Gastrocnemius medialis (tissue), 4 donors: ENCODE results near the gene PLD5. TPM values are rescaled to one million over a fixed set of nuclear protein-coding genes. Genes with fewer than 3 reads are reported as not detected.
"Not testable (repeated sequence)": the region's sequence is repeated elsewhere in the genome, so short reads cannot be mapped to it uniquely, and the experiment has no call there.

Experiments used
- ATAC-seq, 2 donors: fragments of 150-250 bp; one replicate each; pipeline ENCODE4 v1.9.1; 2016
- DNase-seq, 2 donors: peaks; one replicate each; pipeline ENCODE4 v3.0.0-alpha.2; 2019
- H3K27ac ChIP-seq, 4 donors: fragments of 200-600 bp; sonication (generic); 1 replicate in 1 of 4; 2 replicates in 3 of 4; pipeline ENCODE4 v1.5.1; 2016 to 2018; ENCODE audit warnings: mild to moderate bottlenecking in 2 of 4, moderate library complexity in 1 of 4
- H3K27me3 ChIP-seq, 3 donors: fragments of 200-600 bp; sonication (generic) in 2 of 3; 1 replicate in 1 of 3; 2 replicates in 2 of 3; pipeline versions ENCODE4 v1.5.1 to v1.6.0; 2016 to 2019; ENCODE audit warnings: mild to moderate bottlenecking in 1 of 3, moderate library complexity in 1 of 3
- H3K36me3 ChIP-seq, 2 donors: fragments of 200-600 bp; sonication (generic) in 1 of 2; one replicate each; pipeline ENCODE4 v1.5.1; 2017 to 2018
- H3K4me1 ChIP-seq, 2 donors: fragments of 200-600 bp; sonication (generic) in 1 of 2; one replicate each; pipeline ENCODE4 v1.5.1; 2016 to 2017; ENCODE audit warnings: mild to moderate bottlenecking in 2 of 2
- H3K4me3 ChIP-seq, 4 donors: fragments of 200-600 bp; sonication (generic) in 3 of 4; 1 replicate in 1 of 4; 2 replicates in 3 of 4; pipeline ENCODE4 v1.5.1; 2016 to 2019; ENCODE audit warnings: mild to moderate bottlenecking in 2 of 4
- H3K9me3 ChIP-seq, 3 donors: fragments of 200-600 bp; sonication (generic) in 2 of 3; 1 replicate in 1 of 3; 2 replicates in 2 of 3; pipeline ENCODE4 v1.5.1; 2016 to 2019
- CTCF ChIP-seq, 5 experiments: fragments of 450-650 bp in 3 of 5; fragments of 200-600 bp in 2 of 5; sonication (generic) in 2 of 5; IDR thresholded peaks in 4 of 5; conservative IDR thresholded peaks in 1 of 5; 1 replicate in 4 of 5; 2 replicates in 1 of 5; pipeline ENCODE4 v1.5.1; 2016 to 2019; ENCODE audit warnings: antibody characterized with exemption in 5 of 5, mild to moderate bottlenecking in 3 of 5, moderate library complexity in 3 of 5
- POLR2A ChIP-seq, 2 donors: fragments of 450-650 bp; IDR thresholded peaks; one replicate each; pipeline ENCODE4 v1.6.1; 2017; ENCODE audit warnings: antibody characterized with exemption in 2 of 2, mild to moderate bottlenecking in 2 of 2, moderate library complexity in 2 of 2
- in situ Hi-C, 4 donors: fragments of 200-750 bp; cut with MboI; loops; one replicate each; pipeline versions ENCODE4 v1.15.0 to v1.8.0; 2017; ENCODE audit warnings: low sequenced_read_pairs in 4 of 4
- intact Hi-C: fragments of 100-400 bp; cut with DNase I; formaldehyde crosslinking; loops from one replicate; pipeline ENCODE4 v1.15.1; 2023; ENCODE audit warnings: low total_unique reads
- total RNA-seq, 4 donors: library from RNA; depleted of rRNA; stranded (reverse); fragments of >200 nt; gene quantifications; one replicate each; pipeline versions ENCODE4 v1.1.0 to v1.2.3, GENCODE V29; 2016

The PLD5 gene
- total RNA-seq, 4 donors from 2014 or later, result 0.04 TPM; not detected in 3

- H3K27ac ChIP-seq, result no peak overlapping the region
- intact Hi-C loops, result no loop called here
- DNase-seq (no peak), ATAC-seq (no peak)
- no peak overlapping the region for H3K4me3 ChIP-seq
- H3K9me3 ChIP-seq, result no peaks in the 10 kb centered on the region
- TF ChIP-seq CTCF (IDR thresholded peaks at IDR 0.05 in 4 of 5, conservative IDR thresholded peaks at IDR 0.05 in 1 of 5), result no peak
- no peak for TF ChIP-seq POLR2A (IDR thresholded peaks at IDR 0.05)
- H3K27me3 ChIP-seq, result no peaks in the 10 kb centered on the region
- H3K36me3 ChIP-seq, result no peaks in the 10 kb centered on the region
- in situ Hi-C loops, result no loop called here
- no peaks in the 10 kb centered on the region for H3K4me1 ChIP-seq
Measured at GRCh38 chr1:242349636-242350035, 174.9 kb downstream of the PLD5 start.

GRCh38 chr1:242330865-242331264, 193.6 kb downstream of the PLD5 start:
- ATAC-seq, intact Hi-C loops, H3K4me1 ChIP-seq, H3K4me3 ChIP-seq, H3K27ac ChIP-seq, H3K36me3 ChIP-seq, in situ Hi-C loops, DNase-seq, H3K9me3 ChIP-seq, H3K27me3 ChIP-seq: not testable (repeated sequence)

- H3K4me1 ChIP-seq, H3K4me3 ChIP-seq, H3K27me3 ChIP-seq, DNase-seq, H3K9me3 ChIP-seq, H3K27ac ChIP-seq, intact Hi-C loops, ATAC-seq, H3K36me3 ChIP-seq, in situ Hi-C loops: not testable (repeated sequence)
Measured at GRCh38 chr1:242327381-242327780, 197.1 kb downstream of the PLD5 start.

- intact Hi-C loops, result not testable (repeated sequence)
Measured at GRCh38 chr1:242321981-242322380, 202.5 kb downstream of the PLD5 start.

GRCh38 chr1:242318140-242318539, 206.4 kb downstream of the PLD5 start:
- ATAC-seq, result no peak
- in situ Hi-C loops, result no loop called here
- Histone ChIP-seq H3K9me3 (no peaks in the 10 kb centered on the region), H3K27me3 (no peaks in the 10 kb centered on the region), H3K4me3 (no peak overlapping the region), H3K27ac (no peak overlapping the region), H3K36me3 (no peaks in the 10 kb centered on the region), H3K4me1 (no peaks in the 10 kb centered on the region)
- intact Hi-C loops, result no loop called here
- TF ChIP-seq CTCF (IDR thresholded peaks at IDR 0.05 in 4 of 5, conservative IDR thresholded peaks at IDR 0.05 in 1 of 5), result no peak
- DNase-seq, result no peak

More at GRCh38 chr1:242321981-242322380, 202.5 kb downstream of the PLD5 start:
- DNase-seq, H3K4me1 ChIP-seq, H3K27me3 ChIP-seq, ATAC-seq, in situ Hi-C loops, H3K4me3 ChIP-seq, H3K27ac ChIP-seq, H3K9me3 ChIP-seq, H3K36me3 ChIP-seq: not testable (repeated sequence)

- H3K27ac ChIP-seq, in situ Hi-C loops, H3K36me3 ChIP-seq, H3K4me3 ChIP-seq, H3K4me1 ChIP-seq, DNase-seq, intact Hi-C loops, H3K27me3 ChIP-seq, ATAC-seq, H3K9me3 ChIP-seq: not testable (repeated sequence)
Measured at GRCh38 chr1:242314865-242315264, 209.6 kb downstream of the PLD5 start.

GRCh38 chr1:242314085-242314649, 210.3 kb downstream of the PLD5 start:
- H3K27me3 ChIP-seq, H3K4me1 ChIP-seq, DNase-seq, H3K27ac ChIP-seq, H3K4me3 ChIP-seq, ATAC-seq, H3K9me3 ChIP-seq, intact Hi-C loops, H3K36me3 ChIP-seq, in situ Hi-C loops: not testable (repeated sequence)

GRCh38 chr1:242308681-242309080, 215.8 kb downstream of the PLD5 start:
- H3K27ac ChIP-seq, H3K4me3 ChIP-seq, intact Hi-C loops, H3K36me3 ChIP-seq, H3K9me3 ChIP-seq, in situ Hi-C loops, DNase-seq, H3K4me1 ChIP-seq, ATAC-seq, H3K27me3 ChIP-seq: not testable (repeated sequence)

- H3K36me3 ChIP-seq, H3K4me1 ChIP-seq, H3K27ac ChIP-seq, intact Hi-C loops, H3K9me3 ChIP-seq, in situ Hi-C loops, H3K27me3 ChIP-seq, ATAC-seq, H3K4me3 ChIP-seq, DNase-seq: not testable (repeated sequence)
Measured at GRCh38 chr1:242293781-242294180, 230.7 kb downstream of the PLD5 start.

GRCh38 chr1:242288067-242288466, 236.4 kb downstream of the PLD5 start:
- H3K4me3 ChIP-seq, H3K4me1 ChIP-seq, H3K36me3 ChIP-seq, in situ Hi-C loops, ATAC-seq, H3K27me3 ChIP-seq, H3K9me3 ChIP-seq, H3K27ac ChIP-seq, DNase-seq, intact Hi-C loops: not testable (repeated sequence)
